K562 treated with DMSO at 1 percent for 12 hours (cell line): ENCODE results near the gene FCN2. TPM values are rescaled to one million over a fixed set of nuclear protein-coding genes. Genes with fewer than 3 reads are reported as not detected.

Experiments used
- total RNA-seq: library from RNA; unstranded; fragments of 300-600 nt; gene quantifications from 2 replicates; pipeline ENCODE4 v1.2.3, GENCODE V29; 2022; ENCODE audit not compliant: insufficient read depth

FCN2 gene
- total RNA-seq, result not detected in 2 replicates

GRCh38 chr9:134880484-134881312, at the start of gene FCN2:
Gene FCN2 (plus strand): TSS chr9:134880810. CDS start chr9:134880822, 12 bp downstream.

GRCh38 chr9:134917431-134918373, 37.1 kb downstream of the FCN2 start, which contains the start of gene FCN1:
Gene FCN1 (minus strand): TSS chr9:134917912. CDS start chr9:134917871, 41 bp downstream.

Other genes with a start within 250 kb of the FCN2 start
- gene COL5A1, start 239.0 kb upstream of the FCN2 start, total RNA-seq, result 0.15 and 0.21 TPM in 2 replicates
- not detected in 2 replicates for gene FCN1, start 37.1 kb downstream of the FCN2 start, total RNA-seq
- not detected in 2 replicates for gene OLFM1, start 206.9 kb downstream of the FCN2 start, total RNA-seq